ENCODE results near the gene ANKS1B.

DNA sequence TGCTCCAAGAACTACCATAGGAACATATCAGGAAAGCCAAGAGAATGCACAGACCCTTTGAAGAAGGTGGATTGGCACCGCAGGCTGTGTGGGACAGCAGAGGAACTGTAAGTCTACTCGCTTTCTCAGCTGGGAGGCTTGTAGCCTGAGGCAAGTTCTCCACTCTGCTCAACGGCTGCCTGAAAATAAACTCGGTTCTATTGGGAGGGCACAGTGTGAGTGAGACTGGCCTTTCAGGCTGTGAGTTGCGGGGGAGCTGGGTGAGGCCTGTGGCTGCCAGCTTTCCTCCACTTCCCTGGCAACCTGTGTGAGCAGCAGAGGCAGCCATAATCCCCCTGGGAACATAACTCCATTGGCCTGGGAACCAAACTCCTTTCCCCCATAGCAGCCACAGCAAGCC lies 132.1 kb downstream of the ANKS1B start:
- TF ChIP-seq POLR2A (IDR thresholded peaks at IDR 0.05; ENCODE audit: low read length) (no peak), GATA1 (IDR thresholded peaks at IDR 0.05; ENCODE audit: low read depth, low read length) (no peak)

Measured in erythroblast (primary cell).